IPS DF 19.7 (cell line): Measurements from ENCODE around the gene SNX13.

Source experiments
- DNase-seq: peaks from one replicate; pipeline ENCODE4 v3.0.0-alpha.2; 2013; ENCODE audit warnings: low read depth, low spot score

The SNX13 gene

DNA sequence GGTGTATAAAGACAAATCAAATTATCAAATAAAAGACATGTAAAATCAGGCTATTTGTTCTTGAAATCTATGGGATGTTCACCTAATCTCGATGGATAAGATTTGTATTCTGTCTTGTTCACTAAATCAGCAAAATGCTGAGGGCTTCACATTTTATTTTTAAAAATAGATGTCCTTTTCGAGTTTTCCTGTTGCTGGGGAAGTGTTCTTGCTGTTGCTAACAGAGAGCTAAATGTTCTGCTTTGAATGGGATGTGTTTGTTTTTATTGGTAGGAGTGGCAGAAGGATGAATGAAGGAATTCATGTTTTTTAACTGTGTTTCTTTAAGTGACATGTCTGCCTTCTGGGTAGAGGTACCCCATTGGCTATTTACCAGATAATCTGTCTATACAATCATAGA lies 7.3 kb upstream of the SNX13 start:
- DNase-seq = no peak

DNA sequence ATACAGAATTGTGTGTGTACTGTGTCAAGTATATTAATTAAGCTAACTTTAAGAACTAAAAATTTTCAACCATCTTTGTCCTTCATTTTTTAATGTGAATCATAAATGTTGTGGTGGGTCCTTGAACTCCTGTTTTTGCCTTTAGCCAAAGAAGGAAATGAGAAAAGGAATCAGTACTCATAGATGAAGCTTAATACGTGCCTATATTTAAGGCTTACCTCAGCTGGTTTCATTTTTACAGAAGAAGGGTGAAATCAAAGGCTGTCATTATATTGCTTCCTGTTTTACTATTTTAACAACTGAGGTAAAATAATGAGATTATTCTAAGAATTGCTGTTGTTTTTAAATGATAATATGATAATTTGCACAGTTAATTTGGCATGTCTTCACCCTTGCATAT lies 6.3 kb upstream of the SNX13 start:
- DNase-seq = no peak

DNA sequence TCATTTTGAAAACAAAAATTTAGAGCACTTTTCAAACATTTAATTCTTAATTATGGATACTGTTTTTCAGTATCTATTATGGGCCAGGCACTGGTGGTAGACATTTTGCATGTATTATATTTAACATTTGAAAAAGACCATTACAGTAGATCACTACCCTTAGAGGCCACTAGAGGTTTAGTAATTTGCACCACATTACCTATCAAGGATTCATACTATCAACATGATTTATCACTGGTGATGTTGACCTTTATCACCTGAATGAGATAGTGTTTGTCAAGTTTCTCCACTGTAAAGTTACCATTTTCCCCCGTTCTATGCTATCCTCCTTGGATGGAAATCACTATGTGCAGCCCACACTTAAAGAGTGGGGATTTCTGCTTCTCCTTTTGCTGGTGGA lies 4.4 kb upstream of the SNX13 start:
- no peak for DNase-seq

DNA sequence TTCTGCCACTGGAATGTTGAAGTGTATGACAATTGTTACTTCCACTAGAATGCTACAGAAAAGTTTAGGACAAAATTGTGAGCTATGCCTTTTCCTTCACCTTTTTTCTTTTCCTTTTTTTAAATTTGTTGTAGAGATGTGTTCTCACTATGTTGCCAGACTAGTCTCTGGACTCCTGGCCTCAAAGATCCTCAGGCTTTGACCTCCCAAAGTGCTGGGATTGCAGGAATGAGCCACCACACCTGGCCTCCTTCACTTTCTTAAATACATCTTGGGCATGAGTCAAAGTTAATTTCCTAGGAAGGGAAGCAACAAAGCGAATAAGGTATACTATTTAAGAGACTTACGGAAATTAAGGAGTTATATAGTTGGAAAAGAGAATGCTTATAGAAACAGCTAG lies 2.7 kb upstream of the SNX13 start:
- no peak for DNase-seq

DNA sequence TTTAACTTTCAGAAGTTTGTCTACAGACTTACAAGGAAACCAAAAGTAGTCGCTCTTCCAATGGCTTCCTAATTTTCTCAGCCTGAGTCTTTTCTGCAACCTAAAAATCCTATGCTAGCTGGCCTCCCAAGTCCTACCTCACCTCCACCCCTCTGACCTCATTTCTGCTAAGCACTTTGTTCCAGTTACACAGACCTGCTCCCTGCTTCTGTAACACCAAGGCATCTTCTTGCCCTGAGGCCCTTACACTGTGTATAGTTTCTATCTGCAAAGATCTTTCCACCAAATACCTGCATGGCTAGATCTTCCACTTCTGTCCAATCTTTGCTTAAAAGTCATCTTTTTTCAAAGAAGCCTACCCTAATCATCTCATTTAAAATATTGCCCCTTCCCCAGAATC lies 1.9 kb upstream of the SNX13 start:
- no peak for DNase-seq

DNA sequence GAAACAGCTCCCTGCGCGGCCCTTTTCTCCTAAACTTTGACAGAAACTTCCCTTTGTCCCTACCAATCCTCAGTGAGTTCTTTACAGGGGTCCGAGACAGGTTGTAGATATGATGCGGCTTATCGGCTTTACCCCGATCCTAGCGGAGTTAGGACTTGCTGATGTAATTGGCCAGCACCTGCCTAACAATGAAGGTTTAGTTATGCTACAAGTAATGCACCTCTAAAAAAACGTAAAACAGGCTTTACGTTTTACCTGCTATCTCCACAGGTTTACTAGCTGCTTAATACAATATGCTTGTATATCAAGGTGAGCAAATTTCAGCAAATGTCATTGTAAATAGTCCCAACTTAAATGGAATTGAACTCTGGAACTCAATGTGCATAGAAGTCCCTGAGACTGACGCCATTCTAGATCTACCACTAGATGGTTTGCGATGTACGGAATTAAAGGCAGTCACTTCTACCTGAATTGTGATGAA lies 697 bp upstream of the SNX13 start:
- no peak for DNase-seq

DNA sequence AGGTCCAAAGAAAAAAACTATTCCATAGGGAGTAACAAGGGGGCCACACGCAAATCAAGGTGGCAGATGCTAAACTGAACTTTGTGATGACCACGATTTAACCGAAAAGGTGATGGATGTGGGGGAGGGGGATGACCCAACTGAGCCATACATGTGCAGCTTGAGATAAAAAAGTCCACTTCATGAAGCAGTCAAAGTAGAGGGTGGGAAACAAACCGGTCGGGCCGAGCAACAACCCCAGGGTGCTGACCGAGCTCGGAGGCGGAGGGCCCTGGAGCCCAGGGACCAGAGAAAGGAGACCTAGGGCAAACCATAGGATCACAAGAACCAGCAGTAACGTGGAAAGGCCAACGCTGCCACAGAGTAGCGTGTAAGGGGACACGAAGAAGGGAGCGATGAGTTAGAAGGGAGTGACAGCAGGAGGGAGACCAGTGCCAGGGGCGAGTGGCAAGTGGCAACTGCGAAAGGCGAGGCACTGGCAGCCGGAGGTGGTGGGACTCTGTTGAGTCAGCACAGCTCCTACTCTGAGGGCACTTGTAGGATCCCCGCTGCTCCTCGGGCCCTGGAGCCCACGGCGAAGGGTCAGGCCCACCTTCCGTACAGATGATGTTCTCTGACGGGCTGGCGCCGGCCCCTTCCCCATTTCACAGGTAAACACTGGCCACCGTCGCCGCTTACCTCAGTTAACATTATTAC lies 540 bp downstream of the SNX13 start:
- no peak for DNase-seq

DNA sequence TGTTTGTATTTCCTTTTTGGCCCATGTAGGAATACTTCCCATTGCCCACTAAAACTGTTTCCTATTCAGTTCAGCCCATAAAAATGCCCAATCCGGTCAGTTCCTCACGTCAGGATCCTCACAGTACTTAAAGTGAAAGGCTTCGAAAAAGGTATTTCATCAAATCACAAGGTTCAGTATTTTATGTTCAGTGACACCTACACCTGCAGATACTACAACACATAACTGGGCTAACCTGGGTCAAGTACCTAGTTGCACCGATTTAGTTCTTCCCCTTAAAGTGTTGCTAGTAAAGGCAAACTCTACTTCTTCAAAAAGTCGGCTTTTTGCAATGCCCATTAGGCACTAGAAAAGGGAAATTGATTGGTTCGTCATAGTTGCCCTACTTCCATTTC lies 1.1 kb downstream of the SNX13 start:
- no peak for DNase-seq

DNA sequence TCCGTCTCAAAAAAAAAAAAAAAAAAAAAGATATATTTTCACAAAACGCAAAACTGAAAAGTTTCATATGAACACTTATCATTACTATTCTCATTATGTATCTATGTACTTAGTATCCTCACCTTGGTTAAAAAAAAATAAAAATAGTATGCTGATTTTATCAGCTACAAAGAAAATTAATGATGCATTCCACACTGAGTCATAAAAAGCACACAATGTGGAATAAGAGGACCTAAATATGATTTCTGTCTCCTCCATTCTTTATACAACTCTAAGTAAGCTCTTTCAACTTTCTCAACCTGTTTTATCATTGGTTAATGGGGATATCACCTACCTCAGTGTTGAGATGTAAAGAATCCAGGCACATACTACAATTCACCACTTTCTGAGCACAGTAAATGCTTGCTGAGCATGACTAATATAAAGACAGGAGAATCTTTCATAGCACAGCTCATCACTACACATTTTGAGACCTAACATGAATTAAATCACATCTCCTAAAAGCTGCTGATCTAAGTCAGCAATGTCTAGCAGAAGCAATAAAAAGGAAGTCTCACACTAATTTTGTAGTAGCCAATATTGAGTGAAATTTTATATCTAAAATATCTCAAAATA lies 2.7 kb downstream of the SNX13 start:
- DNase-seq = no peak

DNA sequence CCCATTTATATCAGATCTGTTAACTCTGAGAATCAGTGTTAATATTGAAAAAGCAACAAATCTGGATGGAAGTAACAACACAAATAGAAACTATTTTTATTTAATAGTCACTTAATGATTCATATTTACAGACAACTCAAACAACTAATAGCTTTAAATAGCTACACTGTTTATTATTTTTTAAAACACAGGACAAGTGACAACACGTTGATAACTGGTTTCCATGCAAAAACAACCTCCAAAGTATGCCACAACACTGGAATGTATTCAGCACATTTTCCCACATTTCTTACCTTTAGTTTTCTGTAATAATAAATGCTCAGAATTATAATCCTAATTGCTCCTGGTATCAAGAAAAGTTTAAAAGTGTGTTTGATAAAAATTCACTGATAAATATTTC lies 4.0 kb downstream of the SNX13 start:
- no peak for DNase-seq

DNA sequence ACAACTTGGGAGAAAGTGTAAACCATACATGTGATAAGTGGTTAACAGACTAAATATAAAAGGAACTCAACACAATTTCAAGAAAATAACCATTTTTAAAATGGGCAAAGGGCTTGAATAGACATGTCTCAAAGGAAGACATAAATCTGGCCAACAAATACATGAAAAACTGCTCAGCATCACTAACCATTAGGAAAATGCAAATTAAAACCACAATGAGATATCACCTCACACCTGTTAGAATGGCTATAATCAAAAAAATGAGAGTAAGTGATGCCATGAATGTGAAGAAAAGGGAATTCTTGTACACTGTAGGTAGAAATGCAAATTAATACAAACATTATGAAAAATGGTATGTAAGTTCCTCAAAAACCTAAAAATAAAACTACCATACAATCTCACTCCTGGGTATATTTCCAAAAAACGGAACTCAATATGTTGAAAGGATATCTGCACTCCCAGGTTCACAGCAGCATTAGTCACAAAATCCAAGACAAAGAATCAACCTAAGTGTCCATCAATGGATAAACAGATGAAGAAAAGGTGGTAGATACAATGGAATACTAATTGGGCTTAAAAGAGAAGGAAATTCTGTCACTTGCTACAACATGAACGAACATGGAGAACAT lies 5.6 kb downstream of the SNX13 start:
- no peak for DNase-seq

DNA sequence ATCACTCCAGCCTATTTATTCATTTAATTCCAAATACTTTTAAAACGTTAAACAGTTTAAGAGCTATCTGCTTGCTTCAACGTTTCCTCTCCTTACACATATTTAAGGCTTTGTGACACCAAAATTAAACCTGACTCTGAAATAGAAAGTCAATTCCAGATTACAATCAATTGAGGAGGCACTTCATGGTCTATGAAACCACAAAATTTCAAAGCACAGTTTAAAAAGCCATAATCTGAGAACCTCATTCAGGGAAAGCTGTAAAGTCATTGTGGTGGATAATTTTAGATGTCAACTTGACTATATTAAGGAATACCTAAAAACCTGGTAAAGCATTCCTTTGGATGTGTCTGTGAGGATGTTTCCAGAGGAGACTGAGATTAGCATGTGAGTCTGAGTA lies 6.2 kb downstream of the SNX13 start:
- no peak for DNase-seq

DNA sequence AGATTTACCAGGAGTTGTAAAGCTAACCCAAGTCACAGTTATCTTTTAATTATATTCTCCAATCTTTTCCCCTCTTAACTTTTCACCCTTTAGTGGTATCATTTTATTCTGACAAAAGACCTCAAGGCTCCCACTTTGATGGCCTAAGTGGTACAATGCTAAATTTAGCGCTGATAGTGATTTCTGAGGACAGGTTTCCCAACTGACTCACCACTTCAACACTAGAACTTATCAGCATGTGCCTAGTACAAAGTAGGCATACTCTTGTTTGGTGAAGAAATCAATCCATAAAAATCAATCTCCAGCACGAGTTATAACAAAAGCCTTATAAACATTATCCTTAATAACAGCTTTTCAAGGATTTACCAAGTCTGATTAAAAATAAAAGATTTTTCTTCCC lies 7.5 kb downstream of the SNX13 start:
- DNase-seq = no peak

DNA sequence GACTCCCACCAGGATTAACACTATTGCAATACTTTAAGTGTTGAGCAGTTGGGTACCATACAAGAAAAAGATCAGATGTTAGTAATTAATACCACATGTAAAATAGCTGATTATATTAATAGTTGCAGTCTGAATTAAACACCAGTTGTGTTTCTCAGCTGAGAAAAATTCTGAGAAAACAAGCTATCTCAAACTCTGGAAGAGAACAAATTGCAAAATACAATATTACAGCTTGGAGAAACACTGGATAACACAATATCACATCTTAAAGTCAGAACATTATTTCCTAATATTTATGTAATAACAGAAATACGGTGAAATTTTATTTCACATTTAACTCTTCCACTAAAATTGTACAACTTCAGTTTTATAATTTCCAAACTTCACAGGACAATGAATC lies 9.2 kb downstream of the SNX13 start:
- no peak for DNase-seq

DNA sequence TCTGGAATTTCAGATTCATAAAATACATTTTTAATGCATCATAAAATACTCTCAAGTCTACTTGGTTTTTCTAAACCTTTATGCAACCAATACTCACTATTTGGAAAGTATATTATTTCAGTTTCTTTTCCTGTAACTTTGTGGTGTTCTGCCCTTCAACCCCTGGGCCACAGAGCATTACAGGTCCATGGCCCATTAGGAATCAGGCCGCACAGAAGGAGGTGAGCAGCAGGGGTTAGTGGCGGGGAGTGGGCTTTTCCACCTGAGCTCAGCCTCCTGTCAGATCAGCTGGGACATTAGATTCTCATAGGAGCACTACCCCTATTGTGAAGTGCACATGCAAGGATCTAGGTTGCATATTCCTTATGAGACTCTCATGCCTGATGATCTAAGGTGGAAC lies 9.7 kb downstream of the SNX13 start:
- no peak for DNase-seq

DNA sequence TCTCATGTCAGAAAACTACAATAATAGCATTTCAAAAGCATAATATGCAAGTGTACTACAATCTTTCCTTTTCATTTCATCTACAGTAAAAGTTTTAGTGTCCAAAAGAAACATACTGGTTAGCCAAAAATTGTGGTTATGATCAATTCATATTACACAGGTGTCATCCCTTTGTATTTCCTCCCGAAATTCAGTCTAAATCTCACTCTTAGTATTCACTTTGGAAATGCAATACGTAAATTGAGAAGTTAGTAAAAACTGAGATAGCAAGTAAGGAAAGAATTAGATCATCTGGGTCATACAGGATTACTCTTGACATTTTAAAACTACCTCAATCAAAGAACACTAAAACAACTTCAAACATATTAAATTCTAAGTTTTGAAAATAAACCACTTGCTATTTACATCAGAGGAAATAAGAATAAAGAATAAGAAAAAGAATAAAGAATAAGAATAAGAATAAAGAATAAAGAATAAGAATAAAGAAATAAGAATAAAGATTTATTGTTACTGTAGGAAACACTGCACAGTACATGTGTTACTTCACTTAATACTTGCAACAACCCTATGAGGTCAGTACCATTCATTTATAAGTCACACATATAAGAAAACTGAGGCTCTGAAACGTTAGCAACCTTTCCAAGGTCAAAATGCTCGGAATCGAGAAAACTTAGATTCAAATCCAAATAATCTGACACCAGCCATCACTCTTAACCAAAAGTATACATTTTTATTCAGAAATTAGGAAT lies 10.5 kb downstream of the SNX13 start:
- DNase-seq = no peak

DNA sequence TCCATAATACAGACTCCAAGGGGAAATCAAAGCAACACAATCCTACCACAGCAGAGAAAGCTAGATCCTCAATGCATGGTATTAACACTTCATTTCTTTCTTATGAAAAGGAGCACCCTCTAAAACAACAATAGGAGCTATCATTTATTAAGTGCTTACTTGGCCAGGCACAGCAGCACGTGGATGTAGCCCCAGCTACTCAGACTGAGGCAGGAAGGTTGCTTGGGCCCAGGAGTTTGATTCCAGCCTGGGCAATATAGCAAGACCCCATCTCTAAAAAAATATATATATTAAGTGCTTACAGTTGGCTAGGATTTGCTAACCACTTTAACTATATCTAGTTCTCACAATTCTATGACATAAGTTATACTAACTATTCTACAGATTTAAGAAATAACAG lies 12.2 kb downstream of the SNX13 start:
- DNase-seq = no peak

DNA sequence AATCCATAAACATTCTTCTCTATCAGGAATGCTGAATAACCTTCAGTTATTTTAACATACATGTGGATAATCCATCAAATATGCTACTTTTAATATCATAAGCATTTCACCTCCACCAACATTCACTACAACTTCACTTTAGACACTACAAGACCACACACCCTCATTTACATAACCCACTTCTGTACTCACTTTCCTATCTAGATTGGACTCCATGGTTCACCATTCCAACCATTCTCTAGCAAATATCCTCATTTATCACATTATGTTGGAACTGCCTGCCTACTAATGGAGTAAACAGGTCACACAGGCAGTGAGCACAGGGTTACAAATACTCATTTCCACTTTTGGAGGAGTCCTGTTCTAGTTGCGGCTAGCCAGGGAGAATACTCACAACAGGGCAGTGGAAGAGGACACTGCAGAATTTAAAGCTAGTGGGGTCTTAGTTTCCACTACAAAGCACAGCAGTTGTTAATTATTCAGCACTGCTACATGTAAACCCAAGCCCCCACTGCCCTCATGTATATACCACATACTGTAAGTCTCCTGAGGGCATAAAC lies 18.4 kb downstream of the SNX13 start:
- DNase-seq = no peak

DNA sequence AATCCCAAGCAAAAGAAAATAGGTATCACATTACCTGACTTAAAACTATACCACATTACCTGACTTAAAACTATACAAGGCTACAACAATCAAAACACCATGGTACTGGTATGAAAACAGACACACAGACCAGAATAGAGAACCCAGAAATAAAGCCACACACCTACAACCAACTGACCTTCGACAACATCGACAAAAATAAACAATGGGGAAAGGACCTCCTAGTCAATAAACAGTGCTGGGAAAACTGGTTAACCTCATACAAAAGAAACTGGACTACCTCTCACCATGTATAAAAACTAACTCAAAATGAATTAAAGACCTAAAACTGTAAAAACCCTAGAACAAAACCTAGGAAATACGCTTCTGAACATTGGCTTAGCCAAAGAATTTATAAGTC lies 22.5 kb downstream of the SNX13 start:
- no peak for DNase-seq

DNA sequence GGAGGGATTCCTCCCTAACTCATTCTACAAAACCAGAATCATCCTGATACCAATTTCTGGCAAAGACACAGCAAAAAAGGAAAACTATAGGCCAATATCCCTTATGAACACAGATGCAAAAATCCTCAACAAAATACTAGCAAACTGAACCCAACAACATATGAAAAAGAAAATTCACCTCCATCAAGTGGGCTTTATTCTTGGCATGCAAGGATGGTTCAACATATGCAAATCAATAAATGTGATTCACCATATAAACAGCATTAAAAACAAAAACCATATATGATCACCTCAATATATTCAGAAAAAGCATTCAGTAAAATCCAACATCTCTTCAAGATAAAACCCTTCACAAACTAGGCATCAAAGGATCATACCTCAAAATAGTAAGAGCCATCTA lies 23.5 kb downstream of the SNX13 start:
- no peak for DNase-seq

DNA sequence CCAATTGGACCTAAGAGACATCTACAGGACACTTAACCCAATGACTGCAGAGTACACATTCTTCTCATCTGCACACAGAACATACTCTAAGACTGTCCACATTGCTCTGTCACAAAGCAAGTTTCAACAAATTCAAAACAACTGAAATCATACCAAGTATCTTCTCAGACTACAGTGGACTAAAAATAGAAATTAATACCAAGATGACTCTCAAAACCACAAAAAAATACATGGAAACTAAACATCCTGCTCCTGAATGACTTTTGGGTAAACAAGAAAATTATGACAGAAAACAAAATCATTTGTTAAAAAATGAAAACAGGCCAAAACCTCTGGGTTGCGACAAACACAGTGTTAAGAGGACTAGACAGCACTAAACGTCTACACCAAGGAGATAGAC lies 24.5 kb downstream of the SNX13 start:
- no peak for DNase-seq

DNA sequence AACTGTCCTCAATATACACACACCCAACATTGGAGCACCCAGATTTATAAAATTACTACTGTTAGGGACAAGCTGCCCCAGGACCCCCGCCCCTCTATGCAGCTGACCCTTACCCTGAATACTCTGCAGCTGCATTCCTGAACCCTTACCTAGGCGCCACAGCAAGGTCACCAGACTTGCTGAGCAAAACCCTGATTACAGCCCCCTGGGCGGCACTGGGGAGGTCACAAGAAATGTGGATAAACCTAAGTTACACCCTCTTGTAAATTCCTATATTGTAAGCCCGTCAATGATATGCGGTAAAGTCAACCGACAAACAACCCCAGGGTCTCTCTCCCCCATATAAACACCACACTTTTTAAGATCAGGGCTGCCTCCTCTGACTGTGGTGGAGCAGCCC lies 25.1 kb downstream of the SNX13 start:
- DNase-seq = no peak
